HG02970 (cell line): ENCODE data around the gene LEMD3.

Experiments
- ATAC-seq: cut with Tn5 transposase; IDR thresholded peaks from one replicate; pipeline ENCODE4 v1.9.1; 2021; ENCODE audit warnings: mild to moderate bottlenecking, moderate library complexity, moderate number of reproducible peaks; ENCODE audit not compliant: unreplicated experiment, low FRiP score

Gene LEMD3

GRCh38 chr12:65169320-65170208 is at the start of gene LEMD3:
TSS of gene LEMD3 (plus strand) at chr12:65169583. CDS start at chr12:65169597, 14 bp downstream.
- peak; percentile 94 for ATAC-seq

- no peak for ATAC-seq
Measured at GRCh38 chr12:65121049-65121955, 48.1 kb upstream of the LEMD3 start, which contains the start of gene WIF1. TSS of gene WIF1 (minus strand) at chr12:65121305. CDS start at chr12:65121191, 114 bp downstream.

- no peak for ATAC-seq
Measured at GRCh38 chr12:65121956-65122469, 47.4 kb upstream of the LEMD3 start.

- ATAC-seq: no peak
Measured at GRCh38 chr12:65122703-65123102, 46.7 kb upstream of the LEMD3 start.

- ATAC-seq: no peak
Measured at GRCh38 chr12:65123435-65124063, 45.8 kb upstream of the LEMD3 start.

GRCh38 chr12:65125247-65125646 is 44.1 kb upstream of the LEMD3 start:
- no peak for ATAC-seq

GRCh38 chr12:65125975-65126374 is 43.4 kb upstream of the LEMD3 start:
- no peak for ATAC-seq

- ATAC-seq: no peak
Measured at GRCh38 chr12:65126482-65126881, 42.9 kb upstream of the LEMD3 start.

GRCh38 chr12:65133879-65134278 is 35.5 kb upstream of the LEMD3 start:
- no peak for ATAC-seq

- ATAC-seq: no peak
Measured at GRCh38 chr12:65139389-65139788, 30.0 kb upstream of the LEMD3 start.

- ATAC-seq: no peak
Measured at GRCh38 chr12:65140738-65141137, 28.6 kb upstream of the LEMD3 start.

GRCh38 chr12:65147312-65147905 is 22.0 kb upstream of the LEMD3 start:
- no peak for ATAC-seq

GRCh38 chr12:65152012-65152411 is 17.4 kb upstream of the LEMD3 start:
- no peak for ATAC-seq

- ATAC-seq: no peak
Measured at GRCh38 chr12:65152596-65152995, 16.8 kb upstream of the LEMD3 start.

GRCh38 chr12:65155784-65156183 is 13.6 kb upstream of the LEMD3 start:
- peak; percentile 6 for ATAC-seq

- peak; percentile 91 for ATAC-seq
Measured at GRCh38 chr12:65156366-65156841, 13.0 kb upstream of the LEMD3 start.

GRCh38 chr12:65157091-65157490 is 12.3 kb upstream of the LEMD3 start:
- ATAC-seq: no peak

GRCh38 chr12:65162609-65163008 is 6.8 kb upstream of the LEMD3 start:
- no peak for ATAC-seq

- no peak for ATAC-seq
Measured at GRCh38 chr12:65164244-65164643, 5.1 kb upstream of the LEMD3 start.

GRCh38 chr12:65164774-65165173 is 4.6 kb upstream of the LEMD3 start:
- ATAC-seq: no peak
